Right cardiac atrium (tissue), 5 donors: ENCODE data around the gene SERINC3. TPM values are rescaled to one million over a fixed set of nuclear protein-coding genes. Genes with fewer than 3 reads are reported as not detected.
A peak's percentile ranks its signal among the peaks of the same experiment; 100 is the strongest.
"Not testable (repeated sequence)": the region's sequence is repeated elsewhere in the genome, so short reads cannot be mapped to it uniquely, and the experiment has no call there.

ENCODE experiments used
- ATAC-seq, 2 donors: fragments of 200-7000 bp; cut with Tn5 transposase; one replicate each; pipeline versions ENCODE4 v1.8.0 to v1.9.1; 2020; ENCODE audit warnings: moderate library complexity in 2 of 2, mild to moderate bottlenecking in 1 of 2
- DNase-seq, 3 donors: peaks; one replicate each; pipeline ENCODE4 v3.0.0-alpha.2; 2020
- H3K27ac ChIP-seq: one replicate; pipeline ENCODE4 v1.5.1; 2013; ENCODE audit warnings: mild to moderate bottlenecking, low read length, control low read depth, moderate library complexity
- H3K27me3 ChIP-seq: one replicate; pipeline ENCODE4 v1.6.1; 2013; ENCODE audit not compliant: control insufficient read depth, insufficient read depth
- H3K4me1 ChIP-seq: one replicate; pipeline ENCODE4 v1.6.1; 2013; ENCODE audit warnings: low read length; ENCODE audit not compliant: control insufficient read depth, insufficient read depth
- H3K4me3 ChIP-seq: one replicate; pipeline ENCODE4 v1.5.1; 2013; ENCODE audit warnings: low read length, control low read depth
- H3K9me3 ChIP-seq: one replicate; pipeline ENCODE4 v1.6.1; 2013; ENCODE audit warnings: low read length; ENCODE audit not compliant: control insufficient read depth
- WGBS: extraction: QIAGEN DNeasy Blood & Tissue Kit; methylation state at CpG from one replicate; pipeline ENCODE4 v1.1.7; 2013; 5-methylcytosine and 5-hydroxymethylcytosine counted together
- intact Hi-C, 4 donors: fragments of 100-400 bp; cut with DNase I; formaldehyde crosslinking; loops; one replicate each; pipeline versions ENCODE4 v1.11.0 to v1.14.0; 2022 to 2023
- long read RNA-seq, 4 donors: library from polyadenylated mRNA; unstranded; transcript quantifications; one replicate each; pipeline ENCODE4 v2.0.0, GENCODE V29; 2020 to 2021
- polyA plus RNA-seq: library from polyadenylated mRNA; stranded (reverse); fragments of 200-250 nt; gene quantifications from one replicate; pipeline ENCODE4 v1.2.3, GENCODE V29; 2013
- total RNA-seq, 4 donors: library from RNA; stranded (reverse); fragmentation: NEBNext Ultra II Directional; extraction: Animal tissue kit (Norgen Biotek cat#: 25700); gene quantifications; one replicate each; pipeline ENCODE4 v1.2.1, GENCODE V29; 2021
- donor health status: healthy with polysubstance abuse.
- donor health status: DM: no; HTN: yes; CAD: no.
- donor health status: DM: no; HTN: no; CAD: no.
- donor health status: DM: no; HTN: yes; CAD: no; lungs with severe emphysema.
- donor health status: DM: yes; HTN: yes; CAD: no.

SERINC3 gene
- total RNA-seq: 100 to 1,000 TPM; 101 to 118 (median 105) TPM
- polyA plus RNA-seq: 47.8 TPM
- long read RNA-seq, donor 1, full-length matches to known transcripts: 236 of 256 reads
- long read RNA-seq, donor 1, partial matches to known transcripts: 10 of 256 reads
- long read RNA-seq, donor 1, other reads (novel, unspliced or antisense): 10 of 256 reads
- long read RNA-seq, donor 2, full-length matches to known transcripts: 106 of 118 reads
- long read RNA-seq, donor 2, partial matches to known transcripts: 6 of 118 reads
- long read RNA-seq, donor 2, other reads (novel, unspliced or antisense): 6 of 118 reads
- long read RNA-seq, donor 3, full-length matches to known transcripts: 704 of 814 reads
- long read RNA-seq, donor 3, partial matches to known transcripts: 70 of 814 reads
- long read RNA-seq, donor 3, other reads (novel, unspliced or antisense): 40 of 814 reads
- long read RNA-seq, donor 4, full-length matches to known transcripts: 118 of 143 reads
- long read RNA-seq, donor 4, partial matches to known transcripts: 13 of 143 reads
- long read RNA-seq, donor 4, other reads (novel, unspliced or antisense): 12 of 143 reads

DNA sequence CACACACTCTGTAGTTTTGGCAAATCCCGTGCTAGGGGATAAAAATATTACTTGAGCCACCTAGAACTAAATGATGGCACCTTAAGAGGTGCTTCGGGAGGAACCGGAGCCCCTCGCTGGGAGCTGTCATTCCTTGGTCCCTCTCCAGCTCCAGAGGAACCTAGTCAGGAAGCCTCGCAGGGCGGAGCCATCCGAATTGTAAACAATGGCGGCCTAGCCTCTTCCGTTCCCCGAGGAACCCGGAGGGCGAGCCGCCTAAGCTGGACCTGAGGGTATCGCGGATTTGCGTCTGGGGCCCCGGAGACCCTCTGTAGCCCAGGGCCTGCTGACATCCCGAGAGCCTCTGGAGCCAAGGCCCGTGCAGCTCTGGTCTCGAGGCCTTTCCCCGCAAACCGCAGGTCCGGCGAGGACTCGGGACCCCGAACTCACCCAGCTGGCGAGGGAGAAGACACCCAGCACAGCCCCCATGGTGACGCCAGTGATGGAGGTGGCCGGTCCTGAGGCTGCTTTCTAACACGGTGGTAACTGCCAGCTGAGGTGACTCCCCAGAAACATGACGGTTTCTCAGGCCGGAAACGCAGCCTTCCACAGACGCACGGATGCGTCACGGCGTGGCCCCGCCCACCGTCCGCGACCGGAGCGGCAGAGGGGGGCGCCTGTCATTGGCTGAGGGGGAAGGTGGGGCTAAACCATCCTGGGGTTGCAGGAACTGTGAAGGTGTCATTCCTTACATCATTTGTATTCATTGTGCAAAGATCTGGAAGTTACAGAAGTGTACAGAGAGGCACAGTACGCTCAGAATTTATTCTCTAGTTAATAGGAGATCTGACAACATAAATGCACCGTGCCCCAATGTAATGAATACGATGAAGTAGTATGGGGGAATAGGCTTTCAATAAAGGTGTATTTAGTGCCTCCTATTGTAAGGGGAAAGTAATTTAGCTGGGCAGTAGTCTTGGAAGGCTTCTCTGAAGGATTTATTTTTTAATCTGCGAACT is at the start of gene SERINC3:
SERINC3 (minus strand) TSS at position 587 of the 998 bp plus-strand sequence; CDS start at position 468, 119 bp downstream.
- peak within 1 kb of the TSS; percentile 99 for H3K27ac ChIP-seq
- peak; percentile 99 for ATAC-seq
- peaks cover 3% of the 10 kb centered on the region for H3K4me1 ChIP-seq
- H3K27me3 ChIP-seq: no peaks in the 10 kb centered on the region
- intact Hi-C loops: loop anchor here in 2 of 4 donors (5.0 kb wide), 2 partner anchors 76 to 91 kb away; no protein-coding TSS in a partner anchor
- under 1% methylated on average over 49 of the region's 49 CpGs for WGBS
- peak; percentile 96 to 98 (median 98) for DNase-seq
- no peaks in the 10 kb centered on the region for H3K9me3 ChIP-seq
- H3K4me3 ChIP-seq: peak within 1 kb of the TSS; percentile 90

DNA sequence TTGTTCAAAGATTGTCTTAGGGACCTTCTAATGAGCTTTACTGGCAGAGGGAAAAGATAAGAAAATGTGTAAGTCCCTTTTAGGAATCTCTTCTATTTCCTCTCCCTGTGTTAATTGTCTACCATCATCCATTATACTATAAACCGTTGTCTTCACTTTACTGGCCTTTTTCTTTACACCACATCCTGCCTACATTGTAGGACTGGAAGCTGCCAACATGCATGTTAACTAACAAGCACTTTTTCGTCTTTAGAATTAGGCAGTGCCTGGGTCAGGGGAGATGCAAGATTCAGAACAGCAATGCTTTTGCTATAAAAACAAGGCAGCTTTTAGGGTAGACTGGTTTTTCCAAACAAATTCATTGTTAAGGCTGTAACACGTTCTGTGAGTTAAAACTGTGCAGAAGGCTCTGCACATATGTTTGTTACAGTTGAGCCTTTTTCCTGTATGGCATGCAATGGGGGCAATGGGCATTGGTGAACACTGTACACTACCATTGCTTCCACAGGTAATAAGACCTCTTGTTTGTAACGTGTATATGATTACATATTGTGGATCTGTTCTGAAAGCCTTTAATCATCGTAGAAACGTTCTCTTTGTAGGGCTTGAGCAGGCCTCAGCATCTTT is 49.6 kb upstream of the SERINC3 start:
- H3K9me3 ChIP-seq: no peaks in the 10 kb centered on the region
- 67% methylated on average over 6 of the region's 6 CpGs for WGBS
- H3K27me3 ChIP-seq: no peaks in the 10 kb centered on the region
- no peak overlapping the region for H3K27ac ChIP-seq
- intact Hi-C loops: no loop called here
- DNase-seq (no peak), ATAC-seq (no peak)
- peaks cover 2% of the 10 kb centered on the region for H3K4me1 ChIP-seq
- H3K4me3 ChIP-seq: no peak overlapping the region

DNA sequence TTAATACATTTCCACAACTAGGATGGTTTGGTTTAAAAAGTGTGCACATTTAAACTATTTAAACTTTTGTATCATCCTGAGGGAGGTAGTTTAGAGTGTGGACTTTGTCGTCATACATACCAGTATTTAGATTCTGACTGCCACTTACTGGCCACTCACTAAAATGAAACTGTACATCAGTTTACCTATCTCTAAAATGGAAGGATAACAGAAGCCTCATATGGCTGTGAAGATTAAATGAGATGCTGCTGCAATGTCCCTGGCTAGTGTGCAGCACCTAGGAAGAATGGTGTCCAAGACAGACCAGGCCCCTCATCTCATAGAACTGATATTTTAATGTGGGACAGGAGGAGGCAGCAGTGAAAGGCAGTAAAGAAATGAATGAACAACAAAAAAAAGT is 48.5 kb upstream of the SERINC3 start:
- H3K27ac ChIP-seq: no peak overlapping the region
- H3K27me3 ChIP-seq: no peaks in the 10 kb centered on the region
- intact Hi-C loops: no loop called here
- WGBS: 93% methylated on average over 1 of the region's 1 CpG
- DNase-seq (no peak), ATAC-seq (no peak)
- H3K4me3 ChIP-seq: no peak overlapping the region
- H3K4me1 ChIP-seq: no peaks in the 10 kb centered on the region
- H3K9me3 ChIP-seq: no peaks in the 10 kb centered on the region

GRCh38 chr20:44566811-44567210 is 44.9 kb upstream of the SERINC3 start:
- no peak overlapping the region for H3K4me3 ChIP-seq
- intact Hi-C loops: no loop called here
- H3K9me3 ChIP-seq: no peaks in the 10 kb centered on the region
- H3K4me1 ChIP-seq: peaks cover 2% of the 10 kb centered on the region
- no peak overlapping the region for H3K27ac ChIP-seq
- H3K27me3 ChIP-seq: no peaks in the 10 kb centered on the region
- DNase-seq (no peak), ATAC-seq (no peak)

DNA sequence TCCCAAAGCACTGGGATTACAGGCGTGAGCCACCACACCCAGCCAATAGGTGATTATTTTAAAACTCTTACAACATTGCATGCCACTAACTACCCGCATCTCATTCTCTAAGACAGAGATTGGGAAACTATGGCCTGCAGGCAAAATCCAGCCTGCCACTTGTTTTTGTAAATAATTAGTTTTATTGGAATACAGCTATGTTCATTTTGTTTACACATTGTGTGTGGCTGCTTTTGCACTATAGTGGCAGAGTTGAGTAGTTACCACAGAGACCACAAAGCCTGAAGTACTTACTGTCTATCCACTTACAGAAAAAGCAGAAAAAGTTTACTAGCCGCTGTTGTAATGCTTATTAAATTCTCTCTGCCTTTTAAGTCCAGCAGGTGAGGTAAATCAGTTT is 44.1 kb upstream of the SERINC3 start:
- no peak overlapping the region for H3K27ac ChIP-seq
- H3K27me3 ChIP-seq: no peaks in the 10 kb centered on the region
- no peak overlapping the region for H3K4me3 ChIP-seq
- ATAC-seq (no peak), DNase-seq (no peak)
- no peaks in the 10 kb centered on the region for H3K9me3 ChIP-seq
- 95% methylated on average over 3 of the region's 3 CpGs for WGBS
- peaks cover 2% of the 10 kb centered on the region for H3K4me1 ChIP-seq
- intact Hi-C loops: no loop called here

- intact Hi-C loops: no loop called here
- H3K27ac ChIP-seq: no peak overlapping the region
- peaks cover 2% of the 10 kb centered on the region for H3K4me1 ChIP-seq
- H3K9me3 ChIP-seq: no peaks in the 10 kb centered on the region
- no peak for ATAC-seq
- no peaks in the 10 kb centered on the region for H3K27me3 ChIP-seq
- no peak for DNase-seq
- no peak overlapping the region for H3K4me3 ChIP-seq
These were observed 40.0 kb upstream of the SERINC3 start for GRCh38 chr20:44561876-44562275.

- H3K4me1 ChIP-seq, H3K27ac ChIP-seq, H3K9me3 ChIP-seq, intact Hi-C loops, H3K4me3 ChIP-seq, DNase-seq, ATAC-seq, H3K27me3 ChIP-seq: not testable (repeated sequence)
- WGBS: 89% methylated on average over 6 of the region's 6 CpGs
These were observed 38.9 kb upstream of the SERINC3 start for GRCh38 chr20:44560818-44561217.

DNA sequence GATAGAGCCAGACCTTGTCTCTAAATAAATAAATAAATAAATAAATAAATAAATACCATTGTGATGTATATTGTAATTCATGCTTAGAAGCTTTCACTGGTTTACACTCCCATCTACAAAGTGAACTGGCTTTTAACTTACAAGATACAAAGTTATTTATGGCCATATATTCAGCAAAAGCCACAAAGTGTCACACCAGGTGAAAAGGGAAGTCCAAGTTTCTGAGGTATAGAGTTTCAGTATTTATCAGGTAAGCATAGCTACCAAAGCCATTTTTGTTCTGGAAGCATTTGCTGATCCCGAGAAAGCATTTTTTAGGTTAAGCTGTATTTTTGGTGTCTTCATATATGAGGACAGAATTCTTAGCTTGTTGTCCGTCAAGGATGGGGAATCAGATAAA is 38.4 kb upstream of the SERINC3 start:
- intact Hi-C loops: no loop called here
- 96% methylated on average over 2 of the region's 2 CpGs for WGBS
- Histone ChIP-seq H3K27me3 (no peaks in the 10 kb centered on the region), H3K4me1 (peaks cover 2% of the 10 kb centered on the region), H3K27ac (no peak overlapping the region), H3K4me3 (no peak overlapping the region), H3K9me3 (no peaks in the 10 kb centered on the region)
- DNase-seq (no peak), ATAC-seq (no peak)

- no peak overlapping the region for H3K4me3 ChIP-seq
- intact Hi-C loops: no loop called here
- H3K27me3 ChIP-seq: no peaks in the 10 kb centered on the region
- H3K9me3 ChIP-seq: no peaks in the 10 kb centered on the region
- ATAC-seq: no peak
- H3K27ac ChIP-seq: no peak overlapping the region
- H3K4me1 ChIP-seq: peaks cover 2% of the 10 kb centered on the region
- DNase-seq: no peak
These were observed 37.4 kb upstream of the SERINC3 start for GRCh38 chr20:44559302-44559701.

GRCh38 chr20:44552950-44553908 is 31.4 kb upstream of the SERINC3 start:
- ATAC-seq: peak; percentile 27 to 42
- peak overlapping the region; percentile 18 for H3K27ac ChIP-seq
- peaks cover 2% of the 10 kb centered on the region for H3K4me1 ChIP-seq
- no peaks in the 10 kb centered on the region for H3K9me3 ChIP-seq
- H3K4me3 ChIP-seq: no peak overlapping the region
- WGBS: 50% methylated on average over 6 of the region's 6 CpGs
- H3K27me3 ChIP-seq: no peaks in the 10 kb centered on the region
- intact Hi-C loops: no loop called here
- DNase-seq: no peak
